ENCODE measurements around the gene PANK2.

GRCh38 chr20:3876000-3876399 is 13.2 kb upstream of the PANK2 start:
- TF ChIP-seq FOXM1 (IDR thresholded peaks at IDR 0.05; ENCODE audit: borderline replicate concordance, low read depth) (no peak), RAD21 (IDR thresholded peaks at IDR 0.05; ENCODE audit: low read depth) (no peak), YY1 (IDR thresholded peaks at IDR 0.05; ENCODE audit: low read depth) (no peak), MAX (IDR thresholded peaks at IDR 0.05) (no peak), EGR1 (IDR thresholded peaks at IDR 0.05) (no peak), REST (IDR thresholded peaks at IDR 0.05; ENCODE audit: low read depth) (no peak), CEBPB (IDR thresholded peaks at IDR 0.05) (no peak), NFIC (IDR thresholded peaks at IDR 0.05) (no peak), TAF1 (IDR thresholded peaks at IDR 0.05; ENCODE audit: low read depth) (no peak), EP300 (IDR thresholded peaks at IDR 0.05; ENCODE audit: borderline replicate concordance) (no peak), TEAD4 (IDR thresholded peaks at IDR 0.05) (no peak), USF1 (IDR thresholded peaks at IDR 0.05) (no peak)
